HG03558 (cell line): ENCODE results near the gene TMPRSS6.

Experiments
- ATAC-seq: cut with Tn5 transposase; IDR thresholded peaks from one replicate; pipeline ENCODE4 v1.9.1; 2021; ENCODE audit warnings: moderate number of reproducible peaks; ENCODE audit not compliant: unreplicated experiment; ENCODE audit errors: extremely low read depth

The TMPRSS6 gene

DNA sequence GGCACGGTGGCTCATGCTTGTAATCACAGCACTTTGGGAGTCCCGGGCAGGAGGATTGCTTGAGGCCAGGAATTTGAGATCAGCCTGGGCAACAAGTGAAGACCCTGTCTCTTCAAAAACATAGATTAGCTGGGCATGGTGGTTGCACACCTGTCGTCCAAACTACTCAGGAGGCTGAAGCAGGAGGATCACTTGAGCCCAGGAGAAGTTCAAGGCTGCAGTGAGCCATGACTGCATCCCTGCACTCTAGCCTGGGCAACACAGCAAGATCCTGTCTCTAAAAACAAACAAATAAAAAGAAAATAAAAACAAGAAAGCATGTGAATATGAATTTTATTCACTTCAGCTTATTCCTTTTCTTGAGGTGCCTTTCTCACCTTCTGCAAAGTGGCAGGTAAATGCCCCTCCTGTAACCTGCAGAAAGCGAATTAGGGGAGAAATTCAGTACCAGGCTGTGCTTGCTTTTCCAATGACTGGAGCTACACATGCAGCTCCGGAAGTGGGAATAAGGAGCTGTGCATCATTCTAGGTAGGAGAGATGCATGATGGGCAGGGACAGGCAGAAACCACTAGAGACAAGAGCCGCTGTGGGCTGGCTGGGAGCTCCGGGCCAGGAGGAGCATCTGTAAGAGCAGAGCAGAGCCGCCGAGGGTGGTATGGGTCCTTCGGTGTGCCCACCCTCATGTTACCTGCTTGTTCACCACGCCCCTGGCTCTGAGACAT lies 72.7 kb downstream of the TMPRSS6 start:
- ATAC-seq, result no peak

DNA sequence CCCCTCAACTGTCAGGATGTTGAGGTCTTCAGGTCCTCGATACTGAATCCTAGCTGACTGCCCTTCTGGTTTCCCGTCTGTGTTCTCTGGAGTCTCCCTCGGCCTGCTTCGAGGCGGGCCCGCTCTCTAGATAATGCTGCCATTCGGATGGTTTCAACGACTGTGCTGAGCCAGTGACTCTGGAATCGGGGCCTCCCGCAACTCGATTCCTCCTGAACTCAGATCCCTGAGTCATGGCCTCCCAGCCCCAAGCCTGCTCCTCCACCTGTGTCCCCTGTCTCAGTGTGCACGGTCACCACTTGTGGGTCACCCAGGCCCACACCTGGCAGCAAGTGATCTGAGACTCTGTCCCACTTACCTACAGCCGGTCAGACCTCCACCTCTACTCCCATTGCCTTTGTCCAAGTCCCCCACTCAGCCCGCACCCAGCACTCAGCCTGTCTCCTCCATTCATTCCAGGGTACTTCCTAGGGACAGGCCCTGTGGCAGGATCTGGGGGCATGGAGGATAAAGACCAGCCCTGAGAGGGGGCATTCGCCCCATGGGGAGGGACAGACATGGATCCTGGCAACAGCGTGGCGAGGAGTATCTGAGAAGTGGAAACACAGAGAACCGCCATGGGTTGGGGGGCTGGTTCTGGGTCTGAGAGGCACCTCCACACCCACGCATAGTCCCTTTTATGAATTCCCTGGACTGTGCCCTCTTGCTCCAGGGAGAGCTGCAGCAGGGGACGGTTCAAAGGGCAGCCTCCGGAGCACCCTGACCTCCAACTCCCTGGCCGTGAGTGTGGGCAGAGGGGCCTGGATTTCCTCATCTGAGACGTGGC lies 75.7 kb downstream of the TMPRSS6 start:
- ATAC-seq, result no peak

DNA sequence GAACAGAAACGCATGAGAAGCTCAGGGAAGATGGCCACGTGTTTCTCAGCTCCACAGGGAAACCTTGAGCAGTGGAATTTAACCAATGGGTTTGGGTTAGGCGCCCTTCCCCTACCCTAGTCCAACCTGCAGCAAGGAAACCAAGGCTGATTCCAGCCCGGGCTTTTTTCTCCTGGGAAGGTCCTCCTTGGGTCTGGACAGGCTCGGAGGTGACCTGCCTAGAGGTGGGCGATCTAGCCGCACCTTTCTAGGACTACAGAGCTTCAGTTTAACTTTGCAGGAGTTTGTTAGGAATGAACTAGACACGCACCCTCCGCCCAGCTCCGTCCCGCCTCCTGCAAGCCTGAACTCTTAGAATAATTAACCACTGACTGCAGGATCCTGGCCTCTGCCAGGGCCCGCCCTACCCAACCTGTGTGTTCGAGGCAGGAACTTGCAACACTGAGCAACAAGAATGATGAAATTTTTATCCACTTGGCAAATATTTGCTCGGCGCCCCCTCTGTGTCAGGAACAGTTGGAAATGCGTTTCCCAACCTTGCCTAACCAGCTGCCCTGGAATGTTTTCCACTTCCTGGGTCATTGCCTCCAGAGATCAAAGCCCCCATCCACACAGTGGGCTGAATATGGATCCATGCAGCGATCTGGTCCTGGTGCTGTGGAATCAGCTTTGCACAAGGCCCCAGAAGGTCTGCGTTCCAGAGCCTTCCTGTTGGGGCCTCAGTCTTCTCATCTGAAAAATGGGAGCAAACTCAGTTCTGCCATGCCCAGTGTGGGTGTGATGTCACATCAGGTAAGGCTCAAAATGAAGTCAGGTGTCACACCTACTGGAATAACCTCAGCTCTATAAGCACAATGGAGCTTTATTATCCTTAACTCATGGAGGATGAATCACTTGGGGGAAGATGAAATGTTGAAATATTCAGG lies 76.7 kb downstream of the TMPRSS6 start:
- ATAC-seq, result no peak

DNA sequence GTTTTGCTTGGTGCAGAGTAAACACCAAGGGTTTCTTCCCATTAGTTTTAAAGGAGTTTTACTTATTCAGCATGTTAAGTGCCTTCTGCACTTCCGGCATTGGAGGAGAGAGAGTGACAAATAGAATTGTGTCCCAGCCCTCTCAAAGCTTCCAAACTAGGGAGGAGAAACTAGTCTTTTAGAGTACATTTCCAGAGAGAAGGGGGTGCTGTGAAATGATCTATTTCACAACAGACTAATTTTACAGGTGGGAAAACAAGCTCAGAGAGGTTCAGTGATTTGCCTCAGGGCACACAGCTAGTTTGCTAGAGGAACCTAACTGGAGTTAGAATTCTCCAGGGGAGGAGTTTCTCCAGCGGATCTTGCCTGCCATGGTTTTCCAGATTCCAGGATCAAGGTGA lies 77.4 kb downstream of the TMPRSS6 start:
- ATAC-seq, result no peak

DNA sequence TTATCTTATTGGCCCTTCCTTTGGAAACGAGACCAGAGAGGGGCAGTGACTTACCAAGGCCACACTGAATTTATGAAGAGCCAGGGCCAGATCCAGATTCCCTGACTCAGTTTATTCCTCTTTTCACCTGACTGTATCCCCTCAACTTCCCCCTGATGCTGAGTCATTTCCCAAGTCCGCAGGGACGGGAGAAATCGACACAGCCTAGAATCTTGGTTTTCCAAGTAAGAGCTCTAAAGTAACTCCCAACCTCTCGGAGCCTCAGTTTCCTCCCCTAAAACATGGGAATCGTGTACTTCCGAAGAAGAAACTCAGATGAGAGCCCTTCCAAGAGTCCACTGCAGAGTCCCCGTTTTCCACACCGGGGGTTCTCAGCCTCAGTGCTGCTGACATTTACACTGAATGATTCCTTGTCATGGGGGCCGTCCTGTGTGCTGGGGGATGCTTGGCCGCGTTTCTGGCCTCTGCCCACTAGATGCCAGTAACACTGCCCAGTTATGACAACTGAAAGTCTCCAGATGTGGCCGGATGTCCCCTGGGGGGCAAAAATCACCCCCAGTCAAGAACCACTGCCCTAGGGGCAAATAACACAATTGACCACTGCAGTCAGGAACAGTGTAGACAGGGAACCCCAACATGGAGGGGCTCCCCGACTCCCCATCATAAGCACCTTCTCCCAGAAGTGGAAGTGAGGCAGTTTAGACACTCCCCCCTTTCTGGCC lies 78.8 kb downstream of the TMPRSS6 start:
- ATAC-seq, result no peak

DNA sequence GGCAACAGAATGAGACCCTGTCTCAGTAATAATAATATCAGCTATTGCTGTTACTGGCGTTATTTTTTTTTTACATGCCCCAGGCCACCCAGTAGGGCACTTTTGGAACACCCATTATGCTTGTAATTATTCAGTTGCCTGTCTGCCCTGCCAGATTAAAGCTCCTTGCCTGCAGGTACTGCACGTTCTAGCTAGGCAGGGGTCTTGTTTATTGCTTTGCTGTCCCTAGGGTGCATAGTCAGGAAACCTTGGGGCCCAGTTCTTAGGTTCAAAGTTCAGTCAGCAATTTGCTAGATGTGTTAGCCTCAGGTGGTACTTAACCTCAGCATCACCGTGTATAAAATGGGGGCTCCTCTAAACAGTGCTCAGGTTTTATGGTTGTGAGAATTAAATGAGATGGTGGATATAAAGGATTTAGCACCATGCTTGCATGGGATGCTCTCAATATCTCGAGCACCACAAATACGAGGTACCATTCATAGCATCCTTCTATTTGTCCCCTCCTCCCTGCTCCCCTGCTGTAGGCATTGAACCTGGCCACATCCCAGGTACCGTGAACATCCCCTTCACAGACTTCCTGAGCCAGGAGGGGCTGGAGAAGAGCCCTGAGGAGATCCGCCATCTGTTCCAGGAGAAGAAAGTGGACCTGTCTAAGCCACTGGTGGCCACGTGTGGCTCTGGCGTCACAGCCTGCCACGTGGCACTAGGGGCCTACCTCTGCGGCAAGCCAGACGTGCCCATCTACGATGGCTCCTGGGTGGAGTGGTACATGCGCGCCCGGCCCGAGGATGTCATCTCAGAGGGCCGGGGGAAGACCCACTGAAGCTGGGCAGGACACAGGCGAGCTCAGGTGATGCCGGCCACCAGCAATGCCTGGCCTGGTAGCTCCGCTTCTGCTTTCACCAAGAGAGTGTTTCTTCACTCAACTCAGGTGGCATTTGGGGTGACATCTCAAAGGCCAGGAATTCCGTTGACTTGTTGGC lies 80.5 kb downstream of the TMPRSS6 start:
- no peak for ATAC-seq

DNA sequence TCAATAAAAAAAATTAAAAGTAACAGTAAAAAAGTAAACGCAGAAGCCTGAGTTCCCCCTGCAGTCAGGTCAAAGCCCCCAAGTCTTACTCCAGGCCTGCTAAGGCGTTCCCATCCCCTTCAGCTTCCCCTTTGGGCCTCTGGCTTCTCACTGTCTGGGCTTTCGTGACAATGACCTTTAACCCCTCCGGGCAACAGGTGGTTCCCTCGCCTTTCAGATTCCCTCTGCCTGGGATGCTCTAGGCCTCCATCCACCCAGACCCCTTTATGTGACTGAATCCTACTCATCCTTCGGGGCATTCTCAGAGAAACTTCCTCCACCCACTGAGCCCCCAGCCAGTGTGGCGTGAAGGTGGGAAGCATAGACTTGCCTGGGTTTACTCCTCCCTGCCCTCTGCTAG lies 82.0 kb downstream of the TMPRSS6 start:
- no peak for ATAC-seq

DNA sequence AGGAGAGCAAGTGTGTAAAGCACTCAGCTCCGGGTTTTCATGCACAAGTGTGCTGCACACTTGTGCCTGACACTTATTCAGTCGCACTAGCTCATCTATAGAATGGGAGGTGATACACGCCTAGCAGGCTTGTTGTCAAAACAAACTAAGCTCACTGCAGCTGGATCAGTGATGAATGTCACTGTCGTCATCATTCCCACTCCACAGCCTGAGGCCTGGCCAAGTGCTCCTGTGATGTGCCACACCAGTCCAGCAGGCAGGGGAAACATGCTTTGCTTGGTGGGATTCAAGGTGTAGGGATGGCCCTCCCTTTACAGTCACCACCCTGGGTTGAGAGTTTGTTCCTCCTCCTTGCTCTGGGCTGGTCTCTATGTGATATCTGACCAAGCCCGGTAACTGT lies 83.2 kb downstream of the TMPRSS6 start:
- ATAC-seq, result no peak

DNA sequence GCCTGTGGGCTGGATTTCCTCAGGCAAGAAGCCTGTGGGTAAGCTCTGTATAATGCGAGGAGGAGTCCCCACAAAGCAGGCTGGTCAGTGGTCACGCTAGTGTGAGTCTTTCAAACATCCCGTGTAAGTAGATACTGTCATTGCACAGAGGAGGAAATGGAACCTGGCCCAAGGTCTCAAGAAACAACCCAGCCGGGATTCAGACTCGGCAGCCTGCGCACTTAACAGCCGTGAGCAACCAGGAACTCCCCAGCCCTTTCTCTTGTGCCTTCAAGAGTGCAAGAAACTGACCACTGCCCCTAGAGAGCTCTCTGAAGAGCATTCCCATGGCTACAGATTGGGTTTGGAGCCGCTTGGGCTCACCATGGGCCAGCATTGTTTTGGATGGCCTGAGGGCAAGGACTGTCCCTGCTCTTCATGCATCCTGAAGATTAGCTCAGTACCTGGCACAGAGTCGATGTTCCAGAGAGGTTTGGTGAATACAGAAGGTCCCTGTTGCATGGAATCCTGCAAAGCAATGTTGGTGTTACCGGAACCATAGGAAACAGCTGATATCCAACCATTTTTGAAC lies 83.9 kb downstream of the TMPRSS6 start:
- no peak for ATAC-seq

DNA sequence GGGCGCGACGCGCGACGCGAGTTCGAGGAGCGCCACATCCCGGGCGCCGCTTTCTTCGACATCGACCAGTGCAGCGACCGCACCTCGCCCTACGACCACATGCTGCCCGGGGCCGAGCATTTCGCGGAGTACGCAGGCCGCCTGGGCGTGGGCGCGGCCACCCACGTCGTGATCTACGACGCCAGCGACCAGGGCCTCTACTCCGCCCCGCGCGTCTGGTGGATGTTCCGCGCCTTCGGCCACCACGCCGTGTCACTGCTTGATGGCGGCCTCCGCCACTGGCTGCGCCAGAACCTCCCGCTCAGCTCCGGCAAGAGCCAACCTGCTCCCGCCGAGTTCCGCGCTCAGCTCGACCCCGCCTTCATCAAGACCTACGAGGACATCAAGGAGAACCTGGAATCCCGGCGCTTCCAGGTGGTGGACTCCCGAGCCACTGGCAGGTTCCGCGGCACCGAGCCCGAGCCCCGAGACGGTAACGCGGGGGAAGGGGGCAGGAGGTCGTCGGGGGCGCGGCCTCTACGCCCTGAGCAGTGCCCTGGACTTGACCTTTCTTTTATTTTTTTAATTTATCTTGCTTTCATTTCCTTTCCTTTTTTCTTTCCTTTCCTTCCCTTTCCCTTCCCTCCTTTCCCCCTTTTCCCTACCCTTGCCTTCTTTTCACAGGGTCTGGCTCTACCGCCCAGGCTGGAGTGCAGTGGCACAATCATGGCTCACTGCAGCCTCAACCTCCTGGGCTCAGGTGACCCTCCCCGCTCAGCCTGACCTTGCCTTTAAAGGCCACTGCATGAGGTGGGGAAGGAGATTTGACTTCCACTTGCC lies 85.0 kb downstream of the TMPRSS6 start:
- no peak for ATAC-seq

DNA sequence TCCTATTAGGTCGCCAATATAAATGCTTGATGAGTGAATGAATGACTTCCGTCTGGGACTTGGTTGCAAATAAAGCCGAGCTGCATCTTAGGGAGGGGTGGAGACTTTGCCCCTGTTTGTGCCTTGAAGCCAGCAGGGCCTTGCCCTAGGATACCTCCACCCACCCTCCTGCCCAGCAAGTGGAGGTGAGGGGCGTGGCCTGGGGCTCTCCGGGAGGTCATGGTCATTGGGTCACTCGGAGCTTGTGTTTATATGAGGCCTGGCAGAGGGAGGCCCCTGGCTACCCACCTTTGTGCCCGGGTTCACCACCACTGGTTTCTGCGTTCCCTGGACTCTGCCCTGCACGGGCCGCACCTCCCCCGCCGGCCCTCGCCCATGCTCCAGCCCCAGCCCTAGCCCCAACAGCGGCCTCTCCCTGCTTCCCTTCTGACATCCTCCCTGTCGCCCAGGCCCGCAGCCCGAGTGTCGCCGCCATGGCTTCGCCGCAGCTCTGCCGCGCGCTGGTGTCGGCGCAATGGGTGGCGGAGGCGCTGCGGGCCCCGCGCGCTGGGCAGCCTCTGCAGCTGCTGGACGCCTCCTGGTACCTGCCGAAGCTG lies 85.7 kb downstream of the TMPRSS6 start:
- ATAC-seq, result no peak

DNA sequence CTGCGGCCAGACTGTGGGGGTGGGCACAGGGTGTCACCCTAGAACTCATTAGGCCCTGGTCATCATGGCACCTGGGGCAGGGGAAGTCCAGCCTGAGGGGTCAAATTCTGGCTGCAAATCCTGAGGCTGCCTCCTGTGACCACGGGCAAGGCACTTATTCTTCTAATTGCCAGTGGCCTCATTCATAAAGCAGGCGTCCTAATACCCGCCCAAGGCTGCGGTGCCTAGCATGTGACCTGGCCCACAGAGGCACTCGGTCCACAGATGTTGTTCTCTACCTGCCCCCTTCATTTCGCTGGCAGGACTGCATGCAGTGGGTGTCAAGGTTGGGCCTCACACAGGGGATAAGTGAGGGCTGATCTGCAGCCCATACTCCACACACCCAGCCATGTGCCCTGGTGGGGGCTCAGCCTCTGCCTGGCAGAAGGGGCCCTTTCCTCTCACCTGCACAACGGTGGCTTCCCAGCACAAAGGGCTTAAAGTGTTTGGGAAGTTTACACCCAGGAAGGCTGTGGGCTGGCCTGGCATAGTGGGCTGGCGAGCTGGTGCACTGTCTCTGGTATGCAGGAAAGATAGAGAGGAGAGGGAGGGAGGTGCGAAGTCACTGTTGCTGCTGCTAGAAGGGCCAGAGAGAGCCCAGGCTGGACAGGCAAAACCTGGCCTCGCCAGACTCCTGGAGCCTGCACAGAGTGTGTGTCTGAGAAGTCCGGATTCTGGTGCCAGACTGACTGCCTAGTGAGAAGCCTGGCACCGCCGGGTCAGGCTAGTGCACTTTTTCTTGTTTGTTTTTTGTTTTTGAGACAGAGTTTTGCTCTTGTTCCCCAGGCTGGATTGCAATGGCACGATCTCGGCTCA lies 86.8 kb downstream of the TMPRSS6 start:
- ATAC-seq, result no peak

DNA sequence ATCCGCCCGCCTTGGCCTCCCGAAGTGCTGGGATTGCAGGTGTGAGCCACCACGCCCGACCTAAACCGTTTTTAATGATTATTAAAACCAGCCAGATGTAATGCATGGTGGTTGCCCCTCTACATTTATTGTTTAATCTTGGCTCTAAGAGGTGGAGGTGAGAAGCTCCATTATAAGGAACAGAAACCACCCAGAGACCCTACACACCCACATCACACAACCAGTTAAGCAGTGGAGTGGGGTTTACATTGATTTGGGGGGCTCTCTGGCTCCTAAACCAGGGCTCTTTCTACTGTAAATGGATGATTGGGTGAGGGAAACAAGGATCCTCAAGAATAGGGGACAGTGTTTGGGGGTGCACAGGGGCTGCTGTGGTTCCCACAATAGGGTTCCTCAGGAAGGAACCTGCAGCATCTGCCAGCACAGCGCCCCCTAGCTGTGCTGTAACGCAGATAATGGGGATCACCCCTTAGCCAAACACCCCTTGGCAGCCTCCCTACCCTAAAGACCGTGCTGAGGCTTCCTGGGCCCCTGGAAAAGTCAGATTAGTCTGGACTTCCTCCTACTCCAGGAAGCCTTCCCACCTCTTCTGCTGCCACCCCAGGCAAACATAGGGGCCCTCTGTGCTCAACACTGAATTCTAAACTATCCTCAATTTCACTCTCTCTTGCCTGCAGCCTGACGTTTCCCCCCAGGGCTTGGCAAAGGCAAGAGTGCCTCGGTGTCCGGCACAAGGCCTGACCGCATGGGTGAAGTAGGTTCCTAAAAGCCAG lies 87.6 kb downstream of the TMPRSS6 start:
- no peak for ATAC-seq

DNA sequence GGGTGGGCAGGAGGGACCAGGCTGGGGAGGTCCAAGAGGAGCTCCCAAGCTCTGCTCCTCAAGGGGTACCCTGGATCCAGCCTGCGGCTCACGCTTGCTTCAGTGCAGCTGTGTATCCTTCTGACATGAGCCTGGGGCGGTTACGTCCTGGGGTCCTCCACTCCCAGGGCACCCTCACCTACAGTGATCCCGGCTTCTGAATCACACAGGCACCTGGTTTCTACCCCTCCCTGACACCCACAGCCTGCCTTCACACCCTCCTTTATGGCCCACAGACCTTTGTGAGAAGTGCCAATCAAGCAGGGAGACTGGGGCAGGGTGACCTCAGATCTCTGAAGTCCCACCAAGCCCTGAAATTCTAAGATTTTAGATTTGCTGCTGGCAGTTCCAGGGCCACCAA lies 88.5 kb downstream of the TMPRSS6 start:
- no peak for ATAC-seq

DNA sequence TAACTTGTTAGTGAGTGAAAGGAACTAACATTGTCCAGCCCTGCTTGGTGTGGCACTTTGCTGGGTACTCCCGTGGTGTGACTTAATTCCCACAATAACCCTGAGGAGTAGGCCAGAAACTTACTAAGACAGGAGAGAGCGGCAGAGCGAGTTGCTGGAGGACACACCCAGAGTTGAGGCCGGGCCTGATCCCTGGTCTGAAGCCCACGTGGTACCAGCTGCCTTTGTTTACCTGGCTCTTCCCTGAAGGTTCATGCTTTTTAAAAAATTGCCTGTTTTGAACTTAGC lies 89.4 kb downstream of the TMPRSS6 start:
- ATAC-seq, result no peak
